HG02970 (cell line): ENCODE results near the gene RAPSN.

Experiments used
- ATAC-seq: cut with Tn5 transposase; IDR thresholded peaks from one replicate; pipeline ENCODE4 v1.9.1; 2021; ENCODE audit warnings: mild to moderate bottlenecking, moderate library complexity, moderate number of reproducible peaks; ENCODE audit not compliant: unreplicated experiment, low FRiP score

Gene RAPSN

DNA sequence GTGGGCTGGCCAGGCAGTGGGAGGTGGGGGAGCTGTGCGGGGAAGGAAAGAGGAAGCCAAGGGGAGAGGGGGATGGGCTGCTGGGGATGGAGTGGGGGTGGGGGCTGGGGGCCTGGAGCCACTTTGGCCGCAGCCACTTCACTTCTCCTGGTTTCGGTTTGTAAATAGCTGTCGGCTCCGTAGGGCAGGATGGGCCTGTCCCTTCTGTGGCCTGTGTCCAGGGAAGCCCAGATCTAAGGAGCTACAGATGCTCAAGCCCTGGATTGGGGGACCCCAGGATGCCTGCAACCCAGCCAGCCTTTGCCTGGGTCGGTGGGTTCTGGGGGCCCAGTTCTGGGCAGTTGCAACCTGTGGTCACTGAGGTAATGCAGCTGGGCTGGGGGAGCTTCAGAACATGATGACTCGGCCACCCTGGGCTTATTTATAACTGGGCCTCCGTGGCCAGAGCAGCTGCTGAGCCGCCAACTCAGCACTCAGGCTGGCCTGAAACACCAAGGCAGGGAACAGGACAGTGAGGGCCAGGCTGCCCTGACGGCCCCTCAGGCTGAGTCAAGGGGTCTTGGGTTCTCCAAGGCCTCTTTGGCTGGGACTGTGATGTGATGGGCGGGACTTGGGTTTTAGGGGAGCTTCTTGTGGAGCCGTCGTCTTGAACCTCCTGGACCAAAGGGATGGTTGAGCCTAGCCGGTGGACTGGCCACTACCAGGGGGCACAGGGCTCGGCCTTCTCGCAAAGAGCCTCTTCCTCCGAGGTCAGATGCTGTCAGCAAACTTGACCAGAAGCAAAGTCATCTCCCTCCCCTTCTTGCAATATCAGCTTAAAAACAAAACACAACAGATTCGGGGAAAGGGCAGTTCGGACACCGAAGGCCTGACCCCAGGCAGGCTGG, 55.5 kb downstream of the RAPSN start:
- no peak for ATAC-seq

DNA sequence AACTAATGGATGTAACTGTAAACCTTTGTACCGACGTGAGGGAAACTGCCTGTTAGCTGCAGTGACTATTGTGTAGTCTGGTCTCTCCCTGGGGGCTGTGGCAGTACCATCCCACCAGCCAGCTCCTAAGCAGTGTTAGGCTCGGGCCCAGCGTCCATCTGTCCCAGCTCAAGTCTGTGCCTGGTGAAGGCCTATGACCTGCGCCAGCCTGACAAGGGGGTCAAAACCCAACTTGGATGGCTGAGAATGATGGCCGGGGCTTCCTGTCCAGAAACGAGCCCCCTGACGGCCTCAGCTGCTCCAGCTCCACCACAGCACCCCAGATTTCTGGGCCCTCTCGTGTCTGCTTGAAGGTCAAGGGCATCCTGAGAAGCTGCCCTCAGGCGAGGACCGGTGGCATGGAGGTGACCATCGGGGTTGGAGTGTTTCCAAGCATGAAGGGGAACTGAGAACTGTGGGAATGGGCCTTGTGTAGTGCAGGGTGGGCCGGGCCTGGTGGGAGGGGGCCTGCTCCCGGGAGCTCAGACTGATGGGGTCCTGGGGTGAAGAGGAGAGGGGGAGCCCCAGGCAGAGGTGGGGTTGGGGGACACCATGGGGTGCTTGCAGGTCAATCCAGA, 56.3 kb downstream of the RAPSN start:
- ATAC-seq, result no peak

DNA sequence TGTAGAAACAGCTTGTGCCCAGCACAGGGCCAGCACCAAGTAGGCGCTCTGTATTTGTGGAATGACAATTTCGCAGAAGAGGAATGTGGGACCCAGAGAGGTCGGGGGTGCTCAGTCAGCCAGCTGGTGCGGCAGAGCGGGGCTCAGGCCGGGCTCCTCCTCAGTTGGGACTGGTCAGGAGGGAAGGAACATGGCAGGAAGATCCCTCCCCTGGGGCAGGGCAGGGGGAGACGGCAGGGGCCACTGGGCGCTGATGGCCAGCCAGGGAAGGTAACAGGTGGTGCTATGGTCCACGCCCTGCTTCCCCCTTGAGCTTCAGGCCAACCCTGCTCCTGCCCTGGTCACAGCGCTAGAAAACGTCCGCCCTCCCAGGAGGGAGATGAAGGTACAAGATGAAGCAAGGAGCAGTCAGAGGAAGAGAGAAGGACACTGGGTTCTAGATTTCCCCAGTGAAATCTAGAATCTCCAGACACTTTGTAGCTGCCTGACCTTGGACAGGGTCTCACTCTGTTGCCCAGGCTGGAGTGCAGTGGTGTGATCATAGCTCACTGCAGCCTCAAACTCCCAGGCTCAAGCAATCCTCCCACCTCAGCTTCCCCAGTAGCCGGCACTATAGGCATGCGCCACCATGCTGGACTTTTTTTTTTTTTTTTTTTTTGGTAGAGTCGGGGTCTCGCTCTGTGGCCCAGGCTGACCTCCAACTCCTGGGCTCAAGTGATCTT, 57.1 kb downstream of the RAPSN start:
- no peak for ATAC-seq

- ATAC-seq, result no peak
These were observed 57.8 kb downstream of the RAPSN start for GRCh38 chr11:47391077-47391583.

GRCh38 chr11:47390422-47390760, 58.5 kb downstream of the RAPSN start:
- ATAC-seq, result no peak

DNA sequence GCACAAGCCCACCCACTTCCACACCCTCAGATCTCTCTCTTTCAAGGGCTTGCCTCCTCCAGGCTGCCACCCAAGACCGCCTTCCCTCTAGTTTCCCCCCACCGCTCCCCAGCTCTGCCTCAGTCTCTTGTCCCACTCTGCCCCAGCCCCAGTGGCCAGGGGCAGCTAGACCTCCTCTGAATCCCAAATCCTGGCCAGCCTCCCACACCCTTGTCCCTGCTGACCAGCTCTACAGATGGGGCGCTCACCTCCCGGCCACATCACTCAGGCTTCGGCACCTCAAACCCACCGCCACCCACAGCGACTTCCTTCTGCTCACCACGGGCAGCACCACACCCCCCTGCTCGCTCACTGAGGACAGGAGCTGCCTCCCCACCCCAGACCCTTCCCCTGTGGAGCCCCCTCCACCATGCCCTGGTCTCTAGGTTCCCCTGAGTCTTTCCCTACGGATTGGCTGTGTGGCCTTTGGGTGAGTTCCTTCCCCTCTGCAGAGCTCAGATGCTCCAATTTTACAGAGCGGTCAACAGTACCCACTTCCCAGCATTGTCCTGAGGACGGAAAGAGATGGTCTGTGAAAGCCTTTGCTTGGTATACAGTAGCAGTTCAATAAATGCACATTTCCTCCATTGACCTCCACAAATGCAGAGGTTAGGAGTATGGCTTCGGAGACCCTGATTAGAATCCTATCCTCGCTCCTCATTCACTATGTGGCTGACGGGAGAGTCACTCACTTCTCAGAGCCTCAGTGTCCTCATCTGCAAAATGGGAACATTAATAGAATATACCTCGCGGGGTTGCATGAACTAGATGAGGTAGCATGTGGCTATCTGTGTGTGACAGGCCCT, 59.1 kb downstream of the RAPSN start:
- ATAC-seq, result no peak

GRCh38 chr11:47388697-47389576, 60.0 kb downstream of the RAPSN start:
- no peak for ATAC-seq

- no peak for ATAC-seq
These were observed 60.8 kb downstream of the RAPSN start for GRCh38 chr11:47387944-47388696.
